HepG2 (cell line): ENCODE data around the gene MSTN. TPM values are rescaled to one million over a fixed set of nuclear protein-coding genes. Genes with fewer than 3 reads are reported as not detected.
A peak's percentile ranks its signal among the peaks of the same experiment; 100 is the strongest.

ENCODE experiments used
- CBX1 ChIP-seq: IDR thresholded peaks from one replicate; pipeline ENCODE4 v1.6.1; 2016; ENCODE audit warnings: antibody characterized with exemption, low read depth
- GABPA ChIP-seq, 2 experiments: IDR thresholded peaks; 2 replicates each; pipeline ENCODE4 v1.6.1; 2011 to 2016; ENCODE audit warnings: low read depth in 2 of 2, low read length in 1 of 2, missing biosample characterization in 1 of 2, missing genetic modification characterization in 1 of 2
- HIVEP1 ChIP-seq: sonication (generic); formaldehyde crosslinking; IDR thresholded peaks from 2 replicates; pipeline ENCODE4 v1.4.0; 2020; ENCODE audit warnings: mild to moderate bottlenecking, missing genetic modification reagents
- HMGA1 ChIP-seq: sonication (generic); formaldehyde crosslinking; conservative IDR thresholded peaks from 2 replicates; pipeline ENCODE4 v1.4.0; 2020; ENCODE audit warnings: missing genetic modification reagents
- HNF1A ChIP-seq, 2 experiments: sonication (generic) in 1 of 2; formaldehyde crosslinking in 1 of 2; IDR thresholded peaks; 2 replicates each; pipeline versions ENCODE4 v1.4.0 to v1.6.1; 2016 to 2020; ENCODE audit warnings: borderline replicate concordance in 1 of 2, low read depth in 1 of 2, mild to moderate bottlenecking in 1 of 2, missing genetic modification reagents in 1 of 2
- KLF16 ChIP-seq, 2 experiments: sonication (generic) in 1 of 2; formaldehyde crosslinking in 1 of 2; IDR thresholded peaks; 2 replicates each; pipeline versions ENCODE4 v1.6.1 to v1.8.0; 2016 to 2023; ENCODE audit warnings: missing genetic modification reagents in 2 of 2, missing compliant biosample characterization in 1 of 2
- RAD21 ChIP-seq: fragments of 450-650 bp; formaldehyde crosslinking; IDR thresholded peaks from 2 replicates; pipeline ENCODE4 v1.5.0; 2020; ENCODE audit warnings: mild to moderate bottlenecking
- RNF2 ChIP-seq: fragments of 450-650 bp; conservative IDR thresholded peaks from 2 replicates; pipeline ENCODE4 v1.6.1; 2016; ENCODE audit warnings: low read depth
- SCMH1 ChIP-seq: sonication (generic); formaldehyde crosslinking; IDR thresholded peaks from 2 replicates; pipeline ENCODE4 v1.9.0; 2021; ENCODE audit warnings: missing genetic modification reagents, mild to moderate bottlenecking, borderline replicate concordance
- SMC3 ChIP-seq: IDR thresholded peaks from 2 replicates; pipeline ENCODE4 v1.6.1; 2011; ENCODE audit warnings: low read length, improper control_type of control experiment
- SNAPC4 ChIP-seq: sonication (generic); formaldehyde crosslinking; IDR thresholded peaks from 2 replicates; pipeline ENCODE4 v1.4.0; 2020; ENCODE audit warnings: mild to moderate bottlenecking, missing genetic modification reagents
- SOX13 ChIP-seq, 3 experiments: fragments of 450-650 bp in 1 of 3; sonication (generic) in 1 of 3; formaldehyde crosslinking in 1 of 3; IDR thresholded peaks in 2 of 3; conservative IDR thresholded peaks in 1 of 3; 2 replicates each; pipeline versions ENCODE4 v1.5.0 to v1.6.1; 2016 to 2020; ENCODE audit warnings: antibody characterized with exemption in 1 of 3, mild to moderate bottlenecking in 1 of 3, missing compliant biosample characterization in 1 of 3, missing genetic modification reagents in 1 of 3, moderate library complexity in 1 of 3
- SOX5 ChIP-seq: IDR thresholded peaks from 2 replicates; pipeline ENCODE4 v1.6.1; 2016; ENCODE audit warnings: borderline replicate concordance
- WIZ ChIP-seq: sonication (generic); formaldehyde crosslinking; IDR thresholded peaks from 2 replicates; pipeline ENCODE4 v1.5.1; 2020; ENCODE audit warnings: mild to moderate bottlenecking, missing genetic modification reagents
- ZNF567 ChIP-seq: sonication (generic); formaldehyde crosslinking; IDR thresholded peaks from 2 replicates; pipeline ENCODE4 v1.8.1; 2023; ENCODE audit warnings: mild to moderate bottlenecking, missing genetic modification reagents, borderline replicate concordance
- ZNF761 ChIP-seq: sonication (generic); formaldehyde crosslinking; conservative IDR thresholded peaks from 2 replicates; pipeline ENCODE4 v1.4.0; 2020; ENCODE audit warnings: mild to moderate bottlenecking, missing genetic modification reagents
- ZNF792 ChIP-seq: IDR thresholded peaks from 2 replicates; pipeline ENCODE4 v1.6.1; 2016
- polyA plus RNA-seq, 8 experiments: library from polyadenylated mRNA; depleted of rRNA in 3 of 8; stranded (reverse) in 7 of 8; unstranded in 1 of 8; fragments of >200 nt; fragmentation: Illumina TruSeq in 4 of 8; extraction: Trizol in 4 of 8; gene quantifications; 2 replicates each; pipeline versions ENCODE4 v1.2.1 to v1.2.3, GENCODE V29; 2011 to 2016; ENCODE audit warnings: low read depth in 4 of 8, missing spikeins in 1 of 8, mixed read lengths in 1 of 8; ENCODE audit not compliant: insufficient read depth in 1 of 8
- total RNA-seq, 5 experiments: library from RNA; depleted of rRNA; stranded (reverse); fragments of >200 nt; fragmentation: Illumina TruSeq; extraction: Trizol; gene quantifications; 2 replicates each; pipeline ENCODE4 v1.2.3, GENCODE V29; 2016; ENCODE audit warnings: low read depth in 1 of 5
- TF ChIP-seq, protein P1 (sequence below): sonication (generic); formaldehyde crosslinking; IDR thresholded peaks from 2 replicates; pipeline ENCODE4 v1.4.0; 2020; ENCODE audit warnings: missing genetic modification reagents

MSTN gene
- total and polyA plus RNA-seq, 2 of the 13 experiments (the other 11 are each of a cell fraction or from before 2014, with no cell fraction given), result 0.04 TPM; not detected in 1

- TF ChIP-seq, protein P1, sequence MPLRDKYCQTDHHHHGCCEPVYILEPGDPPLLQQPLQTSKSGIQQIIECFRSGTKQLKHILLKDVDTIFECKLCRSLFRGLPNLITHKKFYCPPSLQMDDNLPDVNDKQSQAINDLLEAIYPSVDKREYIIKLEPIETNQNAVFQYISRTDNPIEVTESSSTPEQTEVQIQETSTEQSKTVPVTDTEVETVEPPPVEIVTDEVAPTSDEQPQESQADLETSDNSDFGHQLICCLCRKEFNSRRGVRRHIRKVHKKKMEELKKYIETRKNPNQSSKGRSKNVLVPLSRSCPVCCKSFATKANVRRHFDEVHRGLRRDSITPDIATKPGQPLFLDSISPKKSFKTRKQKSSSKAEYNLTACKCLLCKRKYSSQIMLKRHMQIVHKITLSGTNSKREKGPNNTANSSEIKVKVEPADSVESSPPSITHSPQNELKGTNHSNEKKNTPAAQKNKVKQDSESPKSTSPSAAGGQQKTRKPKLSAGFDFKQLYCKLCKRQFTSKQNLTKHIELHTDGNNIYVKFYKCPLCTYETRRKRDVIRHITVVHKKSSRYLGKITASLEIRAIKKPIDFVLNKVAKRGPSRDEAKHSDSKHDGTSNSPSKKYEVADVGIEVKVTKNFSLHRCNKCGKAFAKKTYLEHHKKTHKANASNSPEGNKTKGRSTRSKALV (CRISPR knock-in tag), result no peak
- TF ChIP-seq RNF2 (no peak), CBX1 (no peak), ZNF567 (CRISPR knock-in tag) (no peak), GABPA (IDR thresholded peaks at IDR 0.05; ENCODE audit: low read depth, low read length) (no peak), GABPA (CRISPR knock-in tag; IDR thresholded peaks at IDR 0.05; ENCODE audit: low read depth) (0 out of 2 replicates have a peak, but pooled peaks have one; percentile 12), SMC3 (peak; percentile 90), RAD21 (CRISPR knock-in tag) (peak; percentile 83), SOX13 (IDR thresholded peaks at IDR 0.05) (no peak), SOX13 (CRISPR knock-in tag; conservative IDR thresholded peaks at IDR 0.05 in 1 of 2, IDR thresholded peaks at IDR 0.05 in 1 of 2) (0 out of 4 replicates have a peak, but pooled peaks of 1 of the 2 experiments have one; percentile 17), ZNF792 (CRISPR knock-in tag) (0 out of 2 replicates have a peak, but pooled peaks have one; percentile 28), SCMH1 (CRISPR knock-in tag) (no peak), HNF1A (IDR thresholded peaks at IDR 0.05; ENCODE audit: low read depth) (no peak), HNF1A (CRISPR knock-in tag; IDR thresholded peaks at IDR 0.05; ENCODE audit: borderline replicate concordance) (no peak), WIZ (no peak), KLF16 (CRISPR knock-in tag; IDR thresholded peaks at IDR 0.05) (0 out of 4 replicates have a peak, but pooled peaks of 1 of the 2 experiments have one; percentile 30), HMGA1 (CRISPR knock-in tag) (no peak), SNAPC4 (CRISPR knock-in tag) (no peak), SOX5 (CRISPR knock-in tag) (peak; percentile 50; the same call in 1 of the 2 replicates), HIVEP1 (CRISPR knock-in tag) (no peak), ZNF761 (CRISPR knock-in tag) (no peak)
Measured at GRCh38 chr2:190088917-190089316, 26.4 kb upstream of the MSTN start (continued).
